SIG-M5 (cell line): ENCODE measurements around the gene IDUA.
"Not testable (repeated sequence)": the region's sequence is repeated elsewhere in the genome, so short reads cannot be mapped to it uniquely, and the experiment has no call there.

Experiments used
- DNase-seq: peaks from one replicate; lab custom pipeline; 2025; lab: John Stamatoyannopoulos, UW

Gene IDUA

DNA sequence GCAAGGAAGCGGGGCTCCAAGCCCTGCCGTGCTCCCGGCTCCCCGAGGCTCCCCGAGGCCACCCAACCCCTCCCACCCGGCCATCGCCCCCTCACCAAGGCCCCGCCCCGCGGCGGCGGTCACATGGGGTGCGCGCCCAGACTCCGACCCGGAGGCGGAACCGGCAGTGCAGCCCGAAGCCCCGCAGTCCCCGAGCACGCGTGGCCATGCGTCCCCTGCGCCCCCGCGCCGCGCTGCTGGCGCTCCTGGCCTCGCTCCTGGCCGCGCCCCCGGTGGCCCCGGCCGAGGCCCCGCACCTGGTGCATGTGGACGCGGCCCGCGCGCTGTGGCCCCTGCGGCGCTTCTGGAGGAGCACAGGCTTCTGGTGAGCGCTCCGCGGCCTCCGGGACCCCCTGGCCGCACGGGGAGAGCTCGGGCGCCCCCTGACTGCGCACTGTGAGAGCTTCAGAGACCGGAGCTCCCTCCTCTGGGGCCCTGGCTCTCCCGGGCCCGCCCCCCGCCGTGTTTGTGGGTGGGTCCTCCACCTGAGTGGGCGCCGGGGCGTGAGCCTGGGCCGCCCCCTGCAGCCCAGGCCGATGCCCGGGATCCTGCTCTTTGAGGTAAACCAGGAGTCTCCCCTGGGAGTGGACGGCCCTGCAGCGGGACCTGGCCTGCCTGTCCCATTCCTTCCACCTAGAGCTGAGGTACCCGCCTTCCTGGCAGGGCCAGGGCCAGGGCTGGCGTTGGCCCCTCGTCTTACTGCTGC lies at the start of gene IDUA:
Gene IDUA, plus strand, starts transcription at position 166 of the 745 bp plus-strand sequence. Its CDS starts 41 bp downstream, at position 207.
- DNase-seq: no peak

DNA sequence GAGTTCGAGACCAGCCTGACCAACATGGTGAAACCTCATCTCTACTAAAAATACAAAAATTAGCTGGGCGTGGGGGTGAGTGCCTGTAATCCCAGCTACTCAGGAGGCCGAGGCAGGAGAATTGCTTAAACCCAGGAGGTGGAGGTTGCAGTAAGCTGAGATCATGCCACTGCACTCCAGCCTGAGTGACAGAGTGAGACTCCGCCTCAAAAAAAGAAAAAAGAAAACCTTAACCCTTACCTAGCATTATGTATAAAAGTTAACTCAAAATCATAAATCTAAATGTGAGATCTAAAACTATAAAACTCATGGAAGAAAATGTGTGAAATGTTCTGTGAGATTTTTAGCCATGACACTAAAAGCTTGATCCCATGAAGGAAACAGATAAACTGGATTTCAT lies 47.3 kb upstream of the IDUA start:
- DNase-seq: not testable (repeated sequence)

DNA sequence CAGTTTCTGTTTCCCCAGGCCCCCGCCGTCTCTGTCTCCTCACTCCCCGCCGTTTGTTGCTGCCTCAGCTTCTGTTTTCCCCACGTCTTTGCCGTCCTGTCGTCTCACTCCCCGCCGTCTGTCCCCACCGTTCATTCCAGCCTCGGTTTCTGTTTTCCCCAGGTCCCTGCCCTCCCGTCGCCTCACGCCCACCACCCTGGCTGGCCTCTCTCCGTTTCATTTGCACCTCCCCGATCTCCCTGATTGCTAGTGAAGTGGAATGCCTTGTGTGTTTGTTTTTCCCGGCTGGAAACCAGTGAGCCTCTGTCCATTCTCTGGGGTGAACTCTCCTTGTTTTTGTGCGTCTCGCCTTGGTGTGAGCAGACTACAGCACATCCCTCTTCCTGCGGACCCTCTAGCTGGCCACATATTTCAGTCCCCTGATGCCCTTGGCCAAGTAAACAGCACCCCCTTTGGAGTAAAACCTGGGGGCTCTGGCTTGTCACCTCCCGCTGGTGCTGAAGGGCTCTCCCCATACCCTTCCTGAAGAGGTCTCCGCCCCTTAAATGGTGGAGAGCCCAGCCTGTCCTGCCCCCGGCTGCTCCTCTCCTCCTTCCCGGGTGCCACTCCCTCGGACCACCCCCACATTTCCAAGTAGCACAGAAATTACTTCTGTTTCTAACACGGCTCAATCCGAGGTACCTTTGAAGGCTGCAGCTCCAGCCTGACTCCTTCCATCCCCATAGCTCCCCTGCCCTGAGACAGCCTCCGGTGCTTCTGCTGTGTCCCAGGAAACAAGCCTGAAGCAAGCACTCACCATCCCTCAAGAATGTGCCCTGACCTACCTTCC lies 41.4 kb upstream of the IDUA start:
- no peak for DNase-seq

DNA sequence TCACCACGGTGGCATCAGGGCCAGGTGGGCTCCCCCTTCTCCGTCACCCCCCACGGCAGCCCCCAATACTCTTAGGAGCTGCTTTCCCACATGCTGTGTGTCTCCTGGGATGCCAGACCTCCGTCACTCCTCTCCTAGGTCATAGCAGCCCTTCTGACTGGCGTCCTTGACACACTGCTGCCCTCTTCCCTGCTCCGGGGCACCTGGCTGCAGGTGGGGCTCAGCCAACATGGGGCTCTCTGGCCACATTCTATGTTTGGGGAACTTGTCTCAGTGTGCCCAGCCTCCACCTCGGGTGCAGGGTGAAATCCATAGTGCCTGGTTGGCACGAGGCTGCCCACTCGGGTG lies 40.8 kb upstream of the IDUA start:
- DNase-seq: no peak

DNA sequence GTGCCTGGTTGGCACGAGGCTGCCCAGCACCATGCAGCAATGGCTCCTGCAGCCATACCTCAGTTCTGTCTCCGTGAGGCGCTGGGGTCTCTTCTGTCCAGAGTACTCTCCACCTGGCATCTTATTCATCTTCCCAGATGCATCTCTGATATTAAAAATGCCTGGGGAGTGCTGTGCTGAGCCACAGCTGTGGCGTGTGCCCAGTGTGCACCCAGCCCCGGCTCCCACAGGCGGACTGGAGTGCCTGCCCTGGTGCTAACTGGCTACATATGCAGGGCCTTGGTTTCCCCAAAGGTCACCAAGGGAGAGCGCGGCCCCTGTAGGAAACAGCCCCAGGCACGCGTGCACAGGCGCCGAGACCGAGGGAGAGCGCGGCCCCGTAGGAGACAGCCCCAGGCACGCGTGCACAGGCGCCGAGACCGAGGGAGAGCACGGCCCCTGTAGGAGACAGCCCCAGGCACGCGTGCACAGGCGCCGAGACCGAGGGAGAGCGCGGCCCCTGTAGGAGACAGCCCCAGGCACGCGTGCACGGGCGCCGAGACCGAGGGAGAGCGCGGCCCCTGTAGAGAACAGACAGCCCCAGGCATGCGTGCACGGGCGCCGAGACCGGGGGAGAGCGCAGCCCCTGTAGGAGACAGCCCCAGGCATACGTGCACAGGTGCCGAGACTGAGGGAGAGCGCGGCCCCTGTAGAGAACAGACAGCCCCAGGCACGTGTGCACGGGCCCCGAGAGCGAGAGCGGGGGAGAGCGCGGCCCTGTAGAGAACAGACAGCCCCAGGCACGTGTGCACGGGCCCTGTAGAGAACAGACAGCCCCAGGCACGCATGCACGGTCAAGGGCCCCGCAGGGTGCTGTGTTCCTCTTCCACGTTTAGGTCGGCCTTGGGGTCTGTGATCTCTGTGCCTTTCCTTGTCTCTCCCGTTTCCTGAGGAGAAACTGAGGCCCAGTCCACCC lies 40.0 kb upstream of the IDUA start:
- DNase-seq: no peak

DNA sequence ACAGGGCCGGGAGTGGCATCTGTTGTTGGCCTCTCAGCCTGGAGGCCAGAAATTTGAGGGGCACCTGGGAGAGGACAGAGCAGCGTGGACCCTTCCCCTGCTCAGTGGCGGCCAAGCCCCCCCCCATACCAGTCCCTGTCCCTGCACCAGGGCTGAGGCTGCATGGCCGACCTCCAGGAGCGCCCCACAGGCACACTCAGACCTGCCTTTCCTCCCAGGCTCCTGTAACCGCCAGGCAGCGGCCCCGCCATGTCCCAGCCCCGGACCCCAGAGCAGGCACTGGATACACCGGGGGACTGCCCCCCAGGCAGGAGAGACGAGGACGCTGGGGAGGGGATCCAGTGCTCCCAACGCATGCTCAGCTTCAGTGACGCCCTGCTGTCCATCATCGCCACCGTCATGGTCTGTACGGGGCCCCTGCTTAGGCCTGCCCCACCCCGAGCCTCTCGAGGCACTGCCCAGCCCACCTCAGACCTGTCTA lies 39.3 kb upstream of the IDUA start:
- no peak for DNase-seq

DNA sequence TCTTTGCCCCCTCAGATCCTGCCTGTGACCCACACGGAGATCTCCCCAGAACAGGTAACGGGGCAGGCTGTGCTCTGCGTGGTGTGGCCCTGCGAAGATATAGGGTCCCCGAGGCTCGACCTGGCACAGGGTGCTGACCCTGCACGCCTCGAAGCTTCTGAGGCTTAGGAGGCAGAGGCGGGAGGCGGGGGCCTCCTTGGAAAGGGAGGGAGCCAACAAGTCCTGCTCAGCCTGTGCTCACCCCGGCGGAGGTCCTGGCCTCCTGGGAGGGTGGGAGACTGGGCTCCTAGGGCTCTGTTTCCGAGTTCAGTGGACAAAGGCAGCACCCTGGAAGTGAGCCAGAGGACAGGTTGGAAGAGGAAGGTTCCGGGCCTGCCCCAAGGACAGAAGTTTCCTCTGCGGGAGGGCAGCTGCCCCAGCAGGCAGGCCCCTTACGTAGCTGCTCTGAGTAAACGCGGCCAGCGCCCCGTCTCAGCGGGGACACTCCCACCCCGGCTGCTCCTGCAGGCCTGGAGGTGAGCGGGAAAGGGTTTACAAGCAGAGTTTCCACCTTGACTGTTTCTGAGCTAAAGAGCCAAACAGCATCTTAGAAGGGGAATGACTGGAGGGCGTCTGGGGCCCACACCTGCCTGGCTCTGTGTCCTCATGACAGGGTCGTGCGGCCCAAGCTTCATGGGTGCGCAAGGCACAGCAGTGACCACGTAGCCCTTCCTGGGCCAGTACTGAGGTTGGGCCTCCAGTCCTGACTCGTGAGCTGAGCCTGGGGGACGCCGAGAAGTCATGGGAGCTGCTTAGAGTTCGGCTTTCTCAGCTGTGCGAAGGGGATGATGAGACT lies 38.5 kb upstream of the IDUA start:
- no peak for DNase-seq

DNA sequence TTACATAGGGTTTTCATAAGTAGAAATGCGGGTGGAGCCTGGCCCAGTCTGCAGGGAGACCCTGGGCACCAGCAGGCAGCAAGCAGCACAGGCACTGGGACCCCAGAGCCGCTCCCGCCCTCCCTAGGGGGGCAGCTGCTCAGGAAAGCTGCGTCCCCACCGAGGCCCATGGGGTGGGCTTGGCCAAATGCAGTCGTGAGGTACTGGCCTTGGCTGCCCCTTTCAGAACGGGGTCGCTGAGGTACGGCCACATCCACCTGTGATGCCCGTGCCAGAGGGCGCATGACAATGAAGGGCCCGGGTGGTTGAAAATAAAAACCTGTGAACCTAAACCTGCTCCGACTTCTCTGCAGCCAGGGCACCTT lies 37.9 kb upstream of the IDUA start:
- DNase-seq: no peak

DNA sequence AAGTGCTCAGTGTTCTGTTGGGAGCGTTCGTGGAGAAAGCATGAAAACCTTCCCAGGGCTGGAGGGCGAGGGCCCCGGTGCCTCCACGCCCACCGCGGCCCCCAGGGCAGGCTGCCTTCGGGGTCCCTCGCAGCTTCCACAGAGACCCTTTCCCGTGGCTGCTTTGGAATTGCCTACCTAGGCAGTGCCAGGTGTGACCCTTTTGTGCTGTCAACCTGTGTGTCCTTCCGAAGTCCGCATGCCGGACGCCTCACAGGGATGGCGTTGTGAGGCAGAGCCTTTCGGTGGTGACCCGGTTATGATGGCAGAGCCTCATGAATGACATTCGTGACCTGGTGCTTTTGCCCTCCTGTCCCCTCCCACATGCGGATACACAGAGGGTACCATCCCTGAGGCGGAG lies 37.2 kb upstream of the IDUA start:
- DNase-seq: no peak

DNA sequence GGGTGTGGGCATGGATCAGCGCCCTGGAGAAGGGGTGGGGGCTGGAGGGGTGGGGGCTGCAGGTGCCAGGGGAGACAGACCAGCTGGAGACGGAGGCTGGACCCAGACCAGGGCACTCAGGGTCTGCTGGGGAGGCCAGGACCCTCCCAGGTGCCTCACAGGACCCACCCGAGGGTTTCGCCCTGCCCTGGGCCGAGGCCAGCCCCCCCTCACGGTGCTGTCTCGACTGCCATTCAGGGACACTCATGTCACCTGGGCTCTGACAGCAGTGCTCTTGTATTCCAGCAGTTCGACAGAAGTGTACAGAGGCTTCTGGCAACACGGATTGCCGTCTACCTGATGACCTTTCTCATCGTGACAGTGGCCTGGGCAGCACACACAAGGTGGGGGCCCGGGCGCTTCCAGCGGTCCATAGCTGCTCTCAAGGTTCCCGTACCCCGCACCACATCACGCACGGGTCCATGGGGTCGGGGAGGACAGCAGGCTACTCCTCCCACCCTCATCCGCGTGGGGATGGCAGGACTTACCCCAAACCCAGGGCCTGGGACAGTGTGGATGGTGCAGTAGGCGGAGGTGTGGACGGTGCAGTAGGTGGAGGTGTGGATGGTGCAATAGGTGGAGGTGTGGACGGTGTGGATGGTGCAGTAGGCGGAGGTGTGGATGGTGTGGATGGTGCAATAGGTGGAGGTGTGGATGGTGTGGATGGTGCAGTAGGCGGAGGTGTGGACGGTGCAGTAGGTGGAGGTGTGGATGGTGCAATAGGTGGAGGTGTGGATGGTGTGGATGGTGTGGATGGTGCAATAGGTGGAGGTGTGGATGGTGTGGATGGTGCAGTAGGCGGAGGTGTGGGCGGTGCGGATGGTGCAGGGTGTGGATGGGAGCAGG lies 36.5 kb upstream of the IDUA start:
- no peak for DNase-seq

DNA sequence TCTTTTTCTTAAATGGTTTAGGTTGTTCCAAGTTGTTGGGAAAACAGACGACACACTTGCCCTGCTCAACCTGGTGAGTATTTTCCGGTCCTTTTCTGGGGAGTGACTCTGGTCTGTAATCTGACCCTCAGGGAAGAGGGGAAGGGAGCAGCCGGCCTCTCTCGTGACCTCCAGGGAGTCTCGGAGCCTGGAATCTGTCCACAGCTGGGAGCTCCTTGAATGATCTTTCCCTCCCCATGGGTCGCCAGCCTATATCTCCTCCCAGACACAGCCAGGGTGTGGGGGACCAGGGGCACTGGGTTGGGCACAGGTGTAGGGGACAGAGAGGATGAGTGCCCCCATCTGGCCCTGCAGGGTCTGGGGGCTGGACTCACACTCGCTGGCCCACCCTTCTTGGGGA lies 35.7 kb upstream of the IDUA start:
- no peak for DNase-seq

DNA sequence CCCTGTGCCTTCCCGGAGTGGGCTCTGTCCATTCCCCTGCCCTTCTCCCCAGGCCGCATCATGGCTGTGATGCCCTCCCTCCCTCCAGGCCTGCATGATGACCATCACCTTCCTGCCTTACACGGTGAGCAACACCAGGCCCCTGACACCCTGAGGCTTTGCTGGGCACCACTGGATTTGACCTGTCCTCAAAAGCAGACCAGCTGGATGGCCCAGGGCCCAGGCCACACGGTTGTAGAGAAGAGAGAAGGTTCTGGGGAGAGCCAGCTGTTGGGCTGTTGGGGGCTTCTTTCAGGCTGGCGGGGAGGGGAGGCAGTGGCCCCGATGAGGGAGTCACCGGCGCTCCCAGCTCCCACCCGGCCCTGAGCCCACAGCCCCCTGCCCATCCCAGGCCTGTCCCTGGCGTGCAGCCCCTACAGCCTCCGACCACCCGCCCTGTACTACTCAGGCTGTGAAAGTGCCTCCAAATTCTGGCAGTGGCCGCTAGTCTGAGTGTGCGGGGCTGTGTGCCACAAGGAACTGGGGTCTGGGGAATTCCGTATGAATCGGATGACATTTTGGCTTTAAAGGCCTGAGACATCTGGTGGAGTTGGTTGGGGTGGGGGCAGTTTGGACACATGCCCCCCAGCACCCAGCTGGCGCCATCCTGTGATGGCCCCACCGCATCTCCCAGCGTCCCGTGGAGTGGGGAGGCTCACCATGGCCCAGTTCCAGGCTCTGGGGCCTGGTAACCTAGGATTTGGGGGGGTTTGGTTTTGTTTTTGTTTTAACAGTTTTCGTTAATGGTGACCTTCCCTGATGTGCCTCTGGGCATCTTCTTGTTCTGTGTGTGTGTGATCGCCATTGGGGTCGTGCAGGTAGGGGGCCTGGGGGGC lies 35.0 kb upstream of the IDUA start:
- DNase-seq: no peak

DNA sequence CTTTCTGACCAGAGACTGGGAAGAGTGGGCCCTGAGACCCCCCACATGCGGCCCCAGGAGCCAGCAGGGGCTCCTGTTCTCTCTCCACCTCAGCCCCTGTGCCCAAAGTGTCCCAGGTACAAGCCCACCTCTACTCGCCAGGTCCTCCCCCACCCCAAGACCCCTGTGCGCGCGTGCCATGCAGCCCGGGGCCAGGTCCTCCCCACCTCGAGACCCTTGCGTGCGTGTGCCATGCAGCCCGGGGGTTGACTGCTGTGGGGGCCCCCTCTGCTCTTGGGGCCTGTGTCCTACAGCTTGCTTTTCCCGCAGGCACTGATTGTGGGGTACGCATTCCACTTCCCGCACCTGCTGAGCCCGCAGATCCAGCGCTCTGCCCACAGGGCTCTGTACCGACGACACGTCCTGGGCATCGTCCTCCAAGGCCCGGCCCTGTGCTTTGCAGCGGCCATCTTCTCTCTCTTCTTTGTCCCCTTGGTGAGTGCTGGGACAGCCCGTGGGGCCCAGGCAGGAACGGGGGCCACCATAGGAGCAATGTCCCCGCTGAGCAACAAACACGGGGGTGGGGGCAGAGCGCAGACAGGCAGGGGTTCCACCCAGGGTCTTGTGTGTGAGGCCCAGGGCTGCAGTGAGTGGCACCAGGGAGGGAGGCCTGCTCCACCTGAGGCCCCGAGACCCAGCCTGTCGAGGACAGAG lies 33.8 kb upstream of the IDUA start:
- DNase-seq: no peak

DNA sequence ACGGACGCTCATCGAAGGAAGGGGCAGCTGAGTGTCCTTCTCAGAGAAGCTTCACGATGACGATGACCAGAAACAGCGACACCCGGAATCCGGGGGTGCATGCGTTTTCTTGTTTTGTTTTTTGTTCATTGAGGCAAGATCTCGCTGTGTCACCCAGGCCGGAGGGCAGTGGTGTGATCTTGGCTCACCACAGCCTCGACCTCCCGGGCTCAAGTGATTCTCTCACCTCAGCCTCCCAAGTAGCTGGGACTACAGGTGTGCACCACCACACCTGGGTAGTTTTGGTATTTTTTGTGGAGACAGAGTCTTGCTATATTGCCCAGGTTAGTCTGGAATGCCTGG lies 33.3 kb upstream of the IDUA start:
- no peak for DNase-seq

DNA sequence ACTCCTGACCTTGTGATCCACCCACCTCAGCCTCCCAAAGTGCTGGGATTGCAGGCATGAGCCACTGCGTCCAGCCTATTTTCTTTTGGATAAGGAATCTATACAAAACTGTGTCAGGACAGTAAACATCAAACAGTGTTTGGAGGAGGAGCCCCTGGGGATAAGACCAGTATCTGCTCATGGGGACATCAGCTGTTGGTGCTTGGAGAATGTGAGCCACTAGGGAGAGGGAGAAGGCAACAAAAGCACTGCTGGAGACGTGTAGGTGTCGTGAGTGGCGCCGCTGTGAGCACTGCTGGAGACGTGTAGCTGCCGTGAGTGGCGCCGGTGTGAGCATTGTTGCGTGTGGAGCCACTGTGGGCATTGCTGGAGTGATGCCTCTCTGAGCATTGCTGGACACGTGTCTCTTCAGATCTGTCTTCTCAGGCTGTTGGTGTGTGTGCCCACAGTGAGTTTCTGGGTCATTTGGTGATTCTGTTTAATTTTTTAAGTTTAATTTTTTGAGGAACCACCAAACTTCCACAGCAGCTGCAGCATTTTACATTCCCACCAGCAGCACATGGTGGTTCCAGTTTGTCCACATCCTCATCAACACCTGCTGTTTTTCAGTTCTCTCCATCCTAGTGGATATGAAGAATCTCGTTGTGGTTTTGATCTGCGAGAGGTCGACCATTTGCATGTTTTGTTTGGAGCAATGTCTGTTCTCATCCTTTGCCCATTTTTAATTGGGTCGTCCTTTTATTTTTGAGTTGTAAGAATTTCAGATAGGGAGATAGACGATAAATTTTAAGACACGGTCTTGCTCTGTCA lies 32.4 kb upstream of the IDUA start:
- DNase-seq: no peak

DNA sequence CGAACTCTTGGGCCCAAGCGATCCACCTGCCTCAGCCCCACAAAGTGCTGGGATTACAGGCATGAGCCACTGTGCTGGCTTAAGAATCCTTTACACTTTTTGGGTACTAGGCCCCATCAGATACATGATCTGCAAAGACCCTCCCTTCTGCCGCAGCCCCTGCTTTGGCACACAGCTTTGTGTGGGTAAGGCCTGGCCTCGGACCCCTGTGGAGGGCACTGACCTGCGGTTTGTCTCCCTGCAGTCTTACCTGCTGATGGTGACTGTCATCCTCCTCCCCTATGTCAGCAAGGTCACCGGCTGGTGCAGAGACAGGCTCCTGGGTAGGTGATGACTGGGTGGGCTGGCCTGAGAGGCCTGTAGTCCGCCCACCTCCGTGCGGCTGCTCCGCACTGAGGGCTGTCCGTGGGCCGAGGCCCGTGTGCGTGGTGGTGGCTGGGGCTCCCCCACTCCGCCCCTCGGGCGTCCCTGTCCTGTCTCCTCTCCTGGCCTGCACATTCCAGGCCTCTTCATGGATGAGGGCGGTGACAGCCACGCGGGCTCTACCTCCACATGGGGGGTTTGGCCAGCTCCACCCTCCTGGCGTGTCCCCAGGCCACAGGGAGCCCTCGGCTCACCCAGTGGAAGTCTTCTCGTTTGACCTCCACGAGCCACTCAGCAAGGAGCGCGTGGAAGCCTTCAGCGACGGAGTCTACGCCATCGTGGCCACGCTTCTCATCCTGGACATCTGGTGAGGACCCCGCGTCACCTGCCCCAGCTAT lies 31.5 kb upstream of the IDUA start:
- DNase-seq: no peak

DNA sequence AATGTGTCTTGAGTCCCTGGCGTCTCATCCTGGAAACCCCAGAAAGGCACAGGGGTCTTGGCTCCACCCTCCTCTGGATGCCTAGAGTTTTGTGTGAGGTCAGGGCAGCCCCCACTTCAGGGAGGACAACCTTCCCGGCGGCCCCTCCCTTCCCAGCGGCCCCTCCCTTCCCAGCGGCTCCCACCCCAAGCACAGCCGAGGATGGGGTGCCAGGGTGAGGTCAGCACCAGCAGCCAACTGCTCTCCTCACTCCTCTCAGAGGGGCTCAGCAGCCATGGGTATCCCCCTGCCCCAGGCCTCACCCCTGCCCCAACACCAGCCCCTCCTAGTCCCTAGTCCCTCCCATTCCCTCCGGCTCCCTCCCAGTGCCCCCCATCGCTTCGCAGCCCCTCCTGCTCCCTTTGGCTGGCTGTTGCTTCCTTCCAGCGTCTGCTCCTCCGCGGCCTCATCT lies 30.9 kb upstream of the IDUA start:
- DNase-seq: no peak
